Measurements from ENCODE around the gene DNAAF2. TPM values are rescaled to one million over a fixed set of nuclear protein-coding genes. Genes with fewer than 3 reads are reported as not detected.

The DNAAF2 gene
- total and polyA plus RNA-seq, 2 of the 13 experiments (the other 11 are each of a cell fraction or from before 2014, with no cell fraction given): 6.1 to 13.6 TPM

GRCh38 chr14:49585803-49586672 lies 49.0 kb downstream of the DNAAF2 start, which contains the start of gene RPS29 (continued):
- TF ChIP-seq, protein P1, sequence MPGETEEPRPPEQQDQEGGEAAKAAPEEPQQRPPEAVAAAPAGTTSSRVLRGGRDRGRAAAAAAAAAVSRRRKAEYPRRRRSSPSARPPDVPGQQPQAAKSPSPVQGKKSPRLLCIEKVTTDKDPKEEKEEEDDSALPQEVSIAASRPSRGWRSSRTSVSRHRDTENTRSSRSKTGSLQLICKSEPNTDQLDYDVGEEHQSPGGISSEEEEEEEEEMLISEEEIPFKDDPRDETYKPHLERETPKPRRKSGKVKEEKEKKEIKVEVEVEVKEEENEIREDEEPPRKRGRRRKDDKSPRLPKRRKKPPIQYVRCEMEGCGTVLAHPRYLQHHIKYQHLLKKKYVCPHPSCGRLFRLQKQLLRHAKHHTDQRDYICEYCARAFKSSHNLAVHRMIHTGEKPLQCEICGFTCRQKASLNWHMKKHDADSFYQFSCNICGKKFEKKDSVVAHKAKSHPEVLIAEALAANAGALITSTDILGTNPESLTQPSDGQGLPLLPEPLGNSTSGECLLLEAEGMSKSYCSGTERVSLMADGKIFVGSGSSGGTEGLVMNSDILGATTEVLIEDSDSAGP (CRISPR knock-in tag; IDR thresholded peaks at IDR 0.05; ENCODE audit: borderline replicate concordance): peak; percentile 79; the same call in 1 of the 2 replicates
- TF ChIP-seq ZFAT (CRISPR knock-in tag; conservative IDR thresholded peaks at IDR 0.05) (no peak), ZBTB1 (CRISPR knock-in tag; IDR thresholded peaks at IDR 0.05; ENCODE audit: borderline replicate concordance) (no peak), ZNF530 (CRISPR knock-in tag; IDR thresholded peaks at IDR 0.05; ENCODE audit: low read depth) (no peak; the same call in 1 of the 2 replicates), ZNF431 (CRISPR knock-in tag; IDR thresholded peaks at IDR 0.05; ENCODE audit: borderline replicate concordance, low read depth) (no peak), GATAD1 (CRISPR knock-in tag; IDR thresholded peaks at IDR 0.05) (peak; percentile 82), DZIP1 (CRISPR knock-in tag; IDR thresholded peaks at IDR 0.05) (no peak), MIER2 (CRISPR knock-in tag; IDR thresholded peaks at IDR 0.05) (no peak), ZNF709 (CRISPR knock-in tag; IDR thresholded peaks at IDR 0.05) (no peak; the same call in 1 of the 2 replicates), ZFY (CRISPR knock-in tag; IDR thresholded peaks at IDR 0.05) (peak; percentile 95), REST (IDR thresholded peaks at IDR 0.05; ENCODE audit: borderline replicate concordance in 1 of 2, low read depth in 1 of 2, low read length in 2 of 2) (no peak), ZNF225 (CRISPR knock-in tag; IDR thresholded peaks at IDR 0.05) (0 out of 2 replicates have a peak, but pooled peaks have one; percentile 52)
- TF ChIP-seq, protein P2, sequence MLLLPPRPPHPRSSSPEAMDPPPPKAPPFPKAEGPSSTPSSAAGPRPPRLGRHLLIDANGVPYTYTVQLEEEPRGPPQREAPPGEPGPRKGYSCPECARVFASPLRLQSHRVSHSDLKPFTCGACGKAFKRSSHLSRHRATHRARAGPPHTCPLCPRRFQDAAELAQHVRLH (CRISPR knock-in tag; IDR thresholded peaks at IDR 0.05; ENCODE audit: borderline replicate concordance, low read depth): peak; percentile 59; the same call in 1 of the 2 replicates
- TF ChIP-seq, protein P3, sequence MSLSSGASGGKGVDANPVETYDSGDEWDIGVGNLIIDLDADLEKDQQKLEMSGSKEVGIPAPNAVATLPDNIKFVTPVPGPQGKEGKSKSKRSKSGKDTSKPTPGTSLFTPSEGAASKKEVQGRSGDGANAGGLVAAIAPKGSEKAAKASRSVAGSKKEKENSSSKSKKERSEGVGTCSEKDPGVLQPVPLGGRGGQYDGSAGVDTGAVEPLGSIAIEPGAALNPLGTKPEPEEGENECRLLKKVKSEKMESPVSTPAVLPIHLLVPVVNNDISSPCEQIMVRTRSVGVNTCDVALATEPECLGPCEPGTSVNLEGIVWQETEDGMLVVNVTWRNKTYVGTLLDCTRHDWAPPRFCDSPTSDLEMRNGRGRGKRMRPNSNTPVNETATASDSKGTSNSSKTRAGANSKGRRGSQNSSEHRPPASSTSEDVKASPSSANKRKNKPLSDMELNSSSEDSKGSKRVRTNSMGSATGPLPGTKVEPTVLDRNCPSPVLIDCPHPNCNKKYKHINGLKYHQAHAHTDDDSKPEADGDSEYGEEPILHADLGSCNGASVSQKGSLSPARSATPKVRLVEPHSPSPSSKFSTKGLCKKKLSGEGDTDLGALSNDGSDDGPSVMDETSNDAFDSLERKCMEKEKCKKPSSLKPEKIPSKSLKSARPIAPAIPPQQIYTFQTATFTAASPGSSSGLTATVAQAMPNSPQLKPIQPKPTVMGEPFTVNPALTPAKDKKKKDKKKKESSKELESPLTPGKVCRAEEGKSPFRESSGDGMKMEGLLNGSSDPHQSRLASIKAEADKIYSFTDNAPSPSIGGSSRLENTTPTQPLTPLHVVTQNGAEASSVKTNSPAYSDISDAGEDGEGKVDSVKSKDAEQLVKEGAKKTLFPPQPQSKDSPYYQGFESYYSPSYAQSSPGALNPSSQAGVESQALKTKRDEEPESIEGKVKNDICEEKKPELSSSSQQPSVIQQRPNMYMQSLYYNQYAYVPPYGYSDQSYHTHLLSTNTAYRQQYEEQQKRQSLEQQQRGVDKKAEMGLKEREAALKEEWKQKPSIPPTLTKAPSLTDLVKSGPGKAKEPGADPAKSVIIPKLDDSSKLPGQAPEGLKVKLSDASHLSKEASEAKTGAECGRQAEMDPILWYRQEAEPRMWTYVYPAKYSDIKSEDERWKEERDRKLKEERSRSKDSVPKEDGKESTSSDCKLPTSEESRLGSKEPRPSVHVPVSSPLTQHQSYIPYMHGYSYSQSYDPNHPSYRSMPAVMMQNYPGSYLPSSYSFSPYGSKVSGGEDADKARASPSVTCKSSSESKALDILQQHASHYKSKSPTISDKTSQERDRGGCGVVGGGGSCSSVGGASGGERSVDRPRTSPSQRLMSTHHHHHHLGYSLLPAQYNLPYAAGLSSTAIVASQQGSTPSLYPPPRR (CRISPR knock-in tag; IDR thresholded peaks at IDR 0.05; ENCODE audit: borderline replicate concordance): no peak
